OCI-LY1 (cell line): ENCODE results near the gene USP49.

Experiments
- CTCF ChIP-seq: fragments of 200-600 bp; sonication (generic), shearing (Covaris generic); IDR thresholded peaks from 2 replicates; pipeline ENCODE4 v1.5.1; 2017; ENCODE audit warnings: mild to moderate bottlenecking, antibody characterized with exemption, low read length, moderate library complexity, mixed read lengths
- EZH2 ChIP-seq: fragments of 200-600 bp; sonication (generic), shearing (Covaris generic); IDR thresholded peaks from 2 replicates; pipeline ENCODE4 v1.8.0; 2017; ENCODE audit warnings: borderline replicate concordance, mixed run types, mild to moderate bottlenecking, antibody characterized with exemption, low read length, moderate library complexity, mixed read lengths

- TF ChIP-seq CTCF (no peak), EZH2 (no peak)
Observed at GRCh38 chr6:41740366-41741162, 154.6 kb downstream of the USP49 start.
